Breast epithelium (tissue), 3 donors: Measurements from ENCODE around the gene GPT2.

Experiments used
- POLR2AphosphoS5 ChIP-seq, 3 donors: sonication (generic); formaldehyde crosslinking; IDR thresholded peaks; one replicate each; pipeline ENCODE4 v1.6.1; 2017; ENCODE audit warnings: antibody characterized with exemption in 3 of 3
- TF ChIP-seq, protein P1 (sequence below), 3 donors: fragments of 450-650 bp; IDR thresholded peaks; one replicate each; pipeline ENCODE4 v1.5.1; 2016 to 2017; ENCODE audit warnings: antibody characterized with exemption in 3 of 3, mild to moderate bottlenecking in 3 of 3, moderate library complexity in 3 of 3

DNA sequence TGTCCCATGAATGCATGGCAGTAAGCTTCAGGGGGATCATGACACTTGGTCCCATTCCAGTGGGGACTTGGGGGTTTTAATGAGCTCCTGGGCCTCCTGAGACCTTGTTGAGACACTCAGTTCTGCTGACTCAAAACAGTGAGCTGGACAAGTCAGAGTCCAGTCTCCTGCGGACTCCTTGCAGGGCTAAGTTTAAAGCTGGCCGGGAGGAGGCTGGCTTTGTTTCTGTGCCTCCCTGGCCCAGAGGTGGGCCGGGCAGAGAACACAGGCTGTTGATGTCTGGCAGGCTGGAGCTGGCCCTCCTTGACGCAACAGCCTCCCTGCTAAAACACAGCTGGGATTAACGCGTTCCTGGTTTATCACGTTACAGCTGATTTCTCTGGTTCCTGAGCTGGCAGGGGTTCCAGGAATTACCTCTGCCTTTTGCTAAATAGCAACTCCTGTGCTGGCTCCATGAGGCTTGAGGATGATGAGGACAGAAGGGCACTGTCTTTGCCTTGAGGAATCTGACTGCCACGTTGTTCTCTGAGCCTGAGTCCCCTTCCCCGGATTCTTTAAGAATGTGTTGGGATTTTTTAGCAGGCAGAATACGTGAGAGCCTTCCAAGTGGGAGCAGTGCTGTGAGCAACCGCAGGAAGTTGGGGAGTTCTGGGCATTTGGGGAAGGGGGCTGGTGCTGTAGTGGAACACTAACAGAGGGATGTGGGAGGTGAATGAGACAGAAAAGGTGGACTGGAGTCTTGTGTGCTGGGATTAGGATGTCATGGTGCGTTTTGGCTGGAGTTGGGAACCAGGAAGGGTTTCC, 2.0 kb downstream of the GPT2 start:
- TF ChIP-seq, protein P1, sequence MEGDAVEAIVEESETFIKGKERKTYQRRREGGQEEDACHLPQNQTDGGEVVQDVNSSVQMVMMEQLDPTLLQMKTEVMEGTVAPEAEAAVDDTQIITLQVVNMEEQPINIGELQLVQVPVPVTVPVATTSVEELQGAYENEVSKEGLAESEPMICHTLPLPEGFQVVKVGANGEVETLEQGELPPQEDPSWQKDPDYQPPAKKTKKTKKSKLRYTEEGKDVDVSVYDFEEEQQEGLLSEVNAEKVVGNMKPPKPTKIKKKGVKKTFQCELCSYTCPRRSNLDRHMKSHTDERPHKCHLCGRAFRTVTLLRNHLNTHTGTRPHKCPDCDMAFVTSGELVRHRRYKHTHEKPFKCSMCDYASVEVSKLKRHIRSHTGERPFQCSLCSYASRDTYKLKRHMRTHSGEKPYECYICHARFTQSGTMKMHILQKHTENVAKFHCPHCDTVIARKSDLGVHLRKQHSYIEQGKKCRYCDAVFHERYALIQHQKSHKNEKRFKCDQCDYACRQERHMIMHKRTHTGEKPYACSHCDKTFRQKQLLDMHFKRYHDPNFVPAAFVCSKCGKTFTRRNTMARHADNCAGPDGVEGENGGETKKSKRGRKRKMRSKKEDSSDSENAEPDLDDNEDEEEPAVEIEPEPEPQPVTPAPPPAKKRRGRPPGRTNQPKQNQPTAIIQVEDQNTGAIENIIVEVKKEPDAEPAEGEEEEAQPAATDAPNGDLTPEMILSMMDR (IDR thresholded peaks at IDR 0.05) = no peak
- TF ChIP-seq POLR2AphosphoS5 (IDR thresholded peaks at IDR 0.05) = no peak
